ENCODE data around the gene STRA8.

- TF ChIP-seq CTCF (IDR thresholded peaks at IDR 0.05) (no peak), POLR2A (IDR thresholded peaks at IDR 0.05; ENCODE audit: low read depth) (no peak), POLR2AphosphoS5 (IDR thresholded peaks at IDR 0.05) (no peak), EP300 (IDR thresholded peaks at IDR 0.05) (no peak)
These were observed 19.8 kb upstream of the STRA8 start for GRCh38 chr7:135213831-135214230.

All from esophagus muscularis mucosa (tissue), 4 donors.